Lung (tissue), 12 donors: ENCODE data around the gene GGN. TPM values are rescaled to one million over a fixed set of nuclear protein-coding genes. Genes with fewer than 3 reads are reported as not detected.
"Not testable (repeated sequence)": the region's sequence is repeated elsewhere in the genome, so short reads cannot be mapped to it uniquely, and the experiment has no call there.

Experiments
- ATAC-seq: fragments of 200-7000 bp; cut with Tn5 transposase; one replicate; pipeline ENCODE4 v1.9.1; 2020; ENCODE audit warnings: moderate number of reproducible peaks; ENCODE audit not compliant: insufficient read depth, low FRiP score
- DNase-seq, 3 donors: peaks; one replicate each; pipeline ENCODE4 v3.0.0-alpha.2; 2013 to 2017
- H3K27ac ChIP-seq, 2 donors: one replicate each; pipeline ENCODE4 v1.5.1; 2013; ENCODE audit warnings: mild to moderate bottlenecking in 2 of 2, moderate library complexity in 2 of 2, control low read depth in 1 of 2, inconsistent platforms in 1 of 2, low read depth in 1 of 2, low read length in 1 of 2
- H3K27me3 ChIP-seq, 3 donors: one replicate each; pipeline ENCODE4 v1.5.1; 2013; ENCODE audit warnings: low read length in 2 of 3; ENCODE audit not compliant: control insufficient read depth in 3 of 3, insufficient read depth in 3 of 3
- H3K36me3 ChIP-seq, 4 donors: one replicate each; pipeline ENCODE4 v1.5.1; 2013; ENCODE audit warnings: low read length in 4 of 4, mild to moderate bottlenecking in 1 of 4, moderate library complexity in 1 of 4; ENCODE audit not compliant: control insufficient read depth in 4 of 4, insufficient read depth in 4 of 4
- H3K4me1 ChIP-seq, 5 donors: one replicate each; pipeline ENCODE4 v1.5.1; 2013; ENCODE audit warnings: low read length in 5 of 5, mild to moderate bottlenecking in 2 of 5, moderate library complexity in 1 of 5; ENCODE audit not compliant: control insufficient read depth in 5 of 5, insufficient read depth in 5 of 5
- H3K4me3 ChIP-seq: one replicate; pipeline ENCODE4 v1.5.1; 2013; ENCODE audit warnings: mild to moderate bottlenecking, control low read depth, moderate library complexity
- H3K9ac ChIP-seq, 2 donors: one replicate each; pipeline ENCODE4 v1.5.1; 2013; ENCODE audit warnings: low read length in 2 of 2, control low read depth in 1 of 2; ENCODE audit not compliant: insufficient read depth in 1 of 2
- H3K9me3 ChIP-seq, 4 donors: one replicate each; pipeline ENCODE4 v1.5.1; 2013; ENCODE audit warnings: low read length in 3 of 4, mild to moderate bottlenecking in 1 of 4, moderate library complexity in 1 of 4; ENCODE audit not compliant: control insufficient read depth in 4 of 4, insufficient read depth in 3 of 4
- CTCF ChIP-seq: IDR thresholded peaks from 2 replicates; pipeline ENCODE4 v1.5.1; 2012; ENCODE audit warnings: mild to moderate bottlenecking; ENCODE audit errors: control extremely low read depth, extremely low read depth
- WGBS, 2 donors: extraction: QIAGEN DNeasy Blood & Tissue Kit; methylation state at CpG; one replicate each; pipeline ENCODE4 v1.1.7; 2013; 5-methylcytosine and 5-hydroxymethylcytosine counted together
- polyA plus RNA-seq, 2 donors: library from polyadenylated mRNA; stranded (reverse); fragments of 200-250 nt; gene quantifications; one replicate each; pipeline ENCODE4 v1.2.1, GENCODE V29; 2013
- total RNA-seq, 2 donors: library from RNA; depleted of rRNA in 1 of 2; stranded (reverse); fragments of >200 nt in 1 of 2; gene quantifications; one replicate each; pipeline ENCODE4 v1.2.1, GENCODE V29; 2014 to 2021
- donor health status: control.
- donor health status: control.
- donor health status: Bipolar disorder and iron deficiency.
- donor health status: healthy.
- donor health status: DM: yes; HTN: yes; CAD: no.

The GGN gene
- total and polyA plus RNA-seq, 4 donors = 0.17 to 0.61 (median 0.38) TPM

GRCh38 chr19:38429055-38429810 is 41.4 kb upstream of the GGN start:
- no peak for TF ChIP-seq CTCF
- ATAC-seq = no peak
- Histone ChIP-seq H3K27me3 (peaks cover 0 to 14% (median 3%) of the 10 kb centered on the region in 3 donors), H3K36me3 (no peaks in the 10 kb centered on the region), H3K27ac (no peak overlapping the region), H3K4me3 (no peak overlapping the region), H3K9me3 (no peaks in the 10 kb centered on the region), H3K4me1 (no peaks in the 10 kb centered on the region), H3K9ac (no peak overlapping the region)
- no peak for DNase-seq
- WGBS, 2 donors = 60 to 78% methylated on average over 13 to 14 of the region's 14 CpGs

DNA sequence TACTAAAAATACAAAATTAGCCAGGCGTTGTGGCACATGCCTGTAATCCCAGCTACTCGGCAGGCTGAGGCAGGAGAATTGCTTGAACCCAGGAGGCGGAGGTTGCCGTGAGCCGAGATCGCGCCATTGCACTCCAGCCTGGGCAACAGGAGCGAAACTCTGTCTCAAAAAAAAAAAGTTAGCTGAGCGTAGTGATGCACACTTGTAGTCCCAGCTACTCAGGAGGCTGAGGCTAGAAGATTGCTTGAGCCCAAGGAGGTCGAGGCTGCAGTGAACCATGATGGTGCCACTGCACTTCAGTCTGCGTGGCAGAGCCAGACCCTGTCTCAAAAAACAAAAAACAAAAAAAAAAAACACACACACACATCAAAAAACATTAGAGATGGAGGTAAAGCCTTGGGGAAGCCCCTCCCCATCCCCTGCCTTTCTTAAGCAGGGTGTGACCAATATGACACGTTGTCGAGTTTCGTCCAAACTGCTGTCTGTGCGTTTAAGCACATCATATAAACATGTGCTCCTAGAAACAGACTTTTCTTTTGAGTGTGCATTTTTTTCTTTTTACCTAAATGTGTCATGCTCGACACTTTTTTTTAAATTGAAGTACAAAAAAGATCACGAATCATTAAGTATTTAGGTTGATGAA is 39.3 kb upstream of the GGN start:
- H3K36me3 ChIP-seq, H3K4me1 ChIP-seq, H3K27ac ChIP-seq, H3K4me3 ChIP-seq, H3K9ac ChIP-seq, H3K27me3 ChIP-seq, DNase-seq, ATAC-seq, H3K9me3 ChIP-seq: not testable (repeated sequence)
- WGBS, 2 donors = 70 to 79% methylated on average over 12 to 17 of the region's 17 CpGs

- Histone ChIP-seq H3K27me3 (peaks cover 0 to 5% (median 0%) of the 10 kb centered on the region in 3 donors), H3K4me3 (peak within 1 kb of the TSS; percentile 26), H3K36me3 (no peaks in the 10 kb centered on the region), H3K27ac (no peak within 1 kb of the TSS), H3K9ac (no peak within 1 kb of the TSS), H3K9me3 (peaks cover 0 to 2% (median 0%) of the 10 kb centered on the region in 4 donors), H3K4me1 (no peaks in the 10 kb centered on the region)
- ATAC-seq (peak; percentile 58), DNase-seq (peak in 1 of 3 donors; percentile 26)
- 10 to 17% methylated on average over 20 of the region's 20 CpGs for WGBS, 2 donors
- TF ChIP-seq CTCF = no peak
Observed at GRCh38 chr19:38425810-38426466, 38.1 kb upstream of the GGN start, which contains the start of gene RASGRP4. TSS of gene RASGRP4 (minus strand) at chr19:38426219. CDS start at chr19:38426091, 128 bp downstream.

GRCh38 chr19:38425222-38425809 is 37.5 kb upstream of the GGN start:
- no peak for DNase-seq
- Histone ChIP-seq H3K9me3 (peaks cover 0 to 2% (median 0%) of the 10 kb centered on the region in 4 donors), H3K4me1 (no peaks in the 10 kb centered on the region), H3K4me3 (peak overlapping the region; percentile 26), H3K9ac (no peak overlapping the region), H3K27ac (no peak overlapping the region), H3K36me3 (no peaks in the 10 kb centered on the region), H3K27me3 (peaks cover 0 to 5% (median 0%) of the 10 kb centered on the region in 3 donors)
- WGBS, 2 donors = 64 to 70% methylated on average over 7 of the region's 7 CpGs
- no peak for TF ChIP-seq CTCF
- no peak for ATAC-seq
